Measurements from ENCODE around the gene BACE2. TPM values are rescaled to one million over a fixed set of nuclear protein-coding genes. Genes with fewer than 3 reads are reported as not detected.

Gene BACE2
- total RNA-seq, 1 experiment from 2014 or later, result 23.2 TPM

- intact Hi-C loops (cut with micrococcal nuclease), result no loop called here
- H3K36me3 ChIP-seq (ENCODE audit: control insufficient read depth in 1 of 2, insufficient read depth in 2 of 2, low read length in 2 of 2), result no peaks in the 10 kb centered on the region
- H3K4me1 ChIP-seq (ENCODE audit: control insufficient read depth in 1 of 2, insufficient read depth in 2 of 2, low read length in 2 of 2), result no peaks in the 10 kb centered on the region
- ChIA-PET CTCF (no interaction called here), POLR2A (no interaction called here), RAD21 (ENCODE audit: low non-redundant PET in 1 of 2, low total read pairs in 2 of 2, uncharacterized antibody in 2 of 2, unreplicated experiment in 2 of 2) (no interaction called here)
- no peaks in the 10 kb centered on the region for H3K9me3 ChIP-seq (ENCODE audit: control insufficient read depth in 1 of 2, insufficient read depth in 1 of 2, low read depth in 1 of 2, low read length in 2 of 2)
- H3K4me3 ChIP-seq (replicated peaks in 1 of 2; ENCODE audit: low read depth in 1 of 2, low read length in 2 of 2), result no peak overlapping the region
- H3K9ac ChIP-seq (ENCODE audit: low read length), result no peak overlapping the region
- H4K20me1 ChIP-seq (ENCODE audit: insufficient read depth), result no peaks in the 10 kb centered on the region
- H3K27me3 ChIP-seq (ENCODE audit: insufficient read depth, low read length), result no peaks in the 10 kb centered on the region
- TF ChIP-seq SIN3A (IDR thresholded peaks at IDR 0.05; ENCODE audit: low read depth) (no peak), TCF7L2 (IDR thresholded peaks at IDR 0.05; ENCODE audit: borderline replicate concordance, extremely low read depth, insufficient read depth, insufficient read length) (no peak), POLR2AphosphoS5 (IDR thresholded peaks at IDR 0.05; ENCODE audit: low read depth, low read length) (no peak), CBX3 (IDR thresholded peaks at IDR 0.05; ENCODE audit: low read depth) (no peak), ELF1 (IDR thresholded peaks at IDR 0.05; ENCODE audit: borderline replicate concordance, low read depth) (no peak), MAX (IDR thresholded peaks at IDR 0.05) (no peak), JUND (IDR thresholded peaks at IDR 0.05) (no peak), ZFX (IDR thresholded peaks at IDR 0.05) (no peak), SP1 (IDR thresholded peaks at IDR 0.05; ENCODE audit: low read depth) (no peak), REST (IDR thresholded peaks at IDR 0.05; ENCODE audit: low read depth) (no peak), POLR2A (IDR thresholded peaks at IDR 0.05; ENCODE audit: borderline replicate concordance, extremely low read depth, insufficient read depth, insufficient read length) (no peak), CEBPB (IDR thresholded peaks at IDR 0.05; ENCODE audit: low read depth) (no peak), EGR1 (IDR thresholded peaks at IDR 0.05; ENCODE audit: low read depth) (no peak), EZH2 (IDR thresholded peaks at IDR 0.05) (no peak), ATF3 (IDR thresholded peaks at IDR 0.05) (no peak), FOSL1 (IDR thresholded peaks at IDR 0.05; ENCODE audit: low read depth) (no peak), RAD21 (IDR thresholded peaks at IDR 0.05; ENCODE audit: low read depth) (no peak), ZBTB33 (IDR thresholded peaks at IDR 0.05; ENCODE audit: extremely low read depth, insufficient replicate concordance, low read length) (no peak), ZNF274 (IDR thresholded peaks at IDR 0.05; ENCODE audit: low read depth, low read length) (no peak), CTCF (IDR thresholded peaks at IDR 0.05 in 2 of 3, conservative IDR thresholded peaks at IDR 0.05 in 1 of 3; ENCODE audit: borderline replicate concordance in 1 of 3, insufficient read depth in 1 of 3, low read depth in 2 of 3, low read length in 2 of 3) (no peak)
- H3K9me2 ChIP-seq (ENCODE audit: insufficient read depth), result no peaks in the 10 kb centered on the region
- H3K79me2 ChIP-seq (ENCODE audit: insufficient read depth, low read length), result no peaks in the 10 kb centered on the region
- no peak overlapping the region for H2AFZ ChIP-seq (ENCODE audit: low read depth, low read length, poor library complexity, severe bottlenecking)
- no peak for ATAC-seq
- BruUV-seq (replicated peaks), result no TSS peak
- DNase-seq (ENCODE audit: low read depth, low spot score), result no peak
- H3K27ac ChIP-seq (ENCODE audit: low read depth, low read length), result no peak overlapping the region
- no peak overlapping the region for H3K4me2 ChIP-seq (ENCODE audit: low read length)
Measured at GRCh38 chr21:41222247-41223068, 54.5 kb downstream of the BACE2 start.

All from HCT116 (cell line).